MCF 10A (cell line): Measurements from ENCODE around the gene TMEM139. TPM values are rescaled to one million over a fixed set of nuclear protein-coding genes. Genes with fewer than 3 reads are reported as not detected.

ENCODE experiments used
- BruUV-seq: library from RNA; stranded (reverse); fragments of 400-500 nt; replicated peaks from 2 replicates; lab custom pipeline; 2021; lab: Mats Ljungman, UMichigan
- CTCF ChIA-PET: fragments of 300-600 bp; sonication (Branson Sonifier 250); formaldehyde crosslinking; extraction: SDS; loops from one replicate; lab custom pipeline; 2021; ENCODE audit warnings: antibody characterized with exemption, inconsistent platforms; lab: Yijun Ruan, JAX
- POLR2A ChIA-PET: fragments of 300-600, 350-650 bp; sonication (Branson Sonifier 250); formaldehyde crosslinking; extraction: SDS; loops from one replicate; lab custom pipeline; 2020; ENCODE audit warnings: antibody characterized with exemption, inconsistent platforms; lab: Yijun Ruan, JAX
- DNase-seq: peaks from one replicate; pipeline ENCODE4 v3.0.0-alpha.2; 2018; ENCODE audit not compliant: unreplicated experiment
- H3K27ac Mint-ChIP-seq: one replicate; pipeline ENCODE4 v1.8.0; 2022; ENCODE audit warnings: mild to moderate bottlenecking, low read depth, mixed read lengths; ENCODE audit not compliant: unreplicated experiment
- H3K27me3 Mint-ChIP-seq: one replicate; pipeline ENCODE4 v1.8.0; 2022; ENCODE audit warnings: mixed read lengths; ENCODE audit not compliant: insufficient read depth, unreplicated experiment
- H3K36me3 Mint-ChIP-seq: one replicate; pipeline ENCODE4 v1.8.0; 2022; ENCODE audit warnings: mild to moderate bottlenecking, moderate library complexity, mixed read lengths; ENCODE audit not compliant: insufficient read depth, unreplicated experiment
- H3K4me1 Mint-ChIP-seq: one replicate; pipeline ENCODE4 v1.8.0; 2022; ENCODE audit warnings: mixed read lengths; ENCODE audit not compliant: insufficient read depth, unreplicated experiment
- H3K4me3 Mint-ChIP-seq: one replicate; pipeline ENCODE4 v1.8.0; 2022; ENCODE audit warnings: mild to moderate bottlenecking, moderate library complexity, mixed read lengths; ENCODE audit not compliant: unreplicated experiment
- H3K9me3 Mint-ChIP-seq: one replicate; pipeline ENCODE4 v1.8.0; 2022; ENCODE audit warnings: mixed read lengths; ENCODE audit not compliant: unreplicated experiment
- CTCF ChIP-seq: fragments of 200-600 bp; IDR thresholded peaks from one replicate; pipeline ENCODE4 v1.8.0; 2022; ENCODE audit warnings: antibody characterized with exemption, mild to moderate bottlenecking; ENCODE audit not compliant: unreplicated experiment
- intact Hi-C: fragments of 100-400 bp; cut with micrococcal nuclease; formaldehyde crosslinking; loops from 2 replicates; pipeline ENCODE4 v1.14.1; 2022
- total RNA-seq: library from RNA; stranded (reverse); gene quantifications from 2 replicates; pipeline ENCODE4 v1.2.3, GENCODE V29; 2022

TMEM139 gene
- total RNA-seq, 1 experiment from 2014 or later = 9.2 TPM

- H3K27ac Mint-ChIP-seq = peak overlapping the region; percentile 88
- intact Hi-C loops = no loop called here
- ChIA-PET POLR2A (interaction anchor here (0.5 to 2.4 kb wide), 16 partner anchors 9 to 391 kb away, joined by 3 to 18 read pairs (median 4); partner anchors contain the start of genes CASP2, FAM131B, GSTK1 and ZYX), CTCF (interaction anchor here (0.7 to 2.3 kb wide), 11 partner anchors 9 to 91 kb away, joined by 3 to 13 read pairs (median 4); no protein-coding TSS in a partner anchor)
- H3K36me3 Mint-ChIP-seq = no peaks in the 10 kb centered on the region
- BruUV-seq = no TSS peak
- H3K4me3 Mint-ChIP-seq = no peak overlapping the region
- DNase-seq = peak; percentile 92
- no peaks in the 10 kb centered on the region for H3K27me3 Mint-ChIP-seq
- peaks cover 12% of the 10 kb centered on the region for H3K4me1 Mint-ChIP-seq
- TF ChIP-seq CTCF = no peak
- no peaks in the 10 kb centered on the region for H3K9me3 Mint-ChIP-seq
These were observed 46.5 kb downstream of the TMEM139 start for GRCh38 chr7:143331179-143331801.

- H3K27me3 Mint-ChIP-seq = no peaks in the 10 kb centered on the region
- no peak overlapping the region for H3K4me3 Mint-ChIP-seq
- no peak for DNase-seq
- no peak for TF ChIP-seq CTCF
- intact Hi-C loops = no loop called here
- H3K36me3 Mint-ChIP-seq = no peaks in the 10 kb centered on the region
- no peak overlapping the region for H3K27ac Mint-ChIP-seq
- CTCF ChIA-PET = interaction anchor here (0.5 to 3.3 kb wide), 3 partner anchors 45 to 94 kb away, joined by 3 to 14 read pairs (median 5); no protein-coding TSS in a partner anchor
- POLR2A ChIA-PET = interaction anchor here (0.6 to 1.3 kb wide), 4 partner anchors 9 to 166 kb away, joined by 3 to 6 read pairs (median 3); no protein-coding TSS in a partner anchor
- BruUV-seq = no TSS peak
- no peaks in the 10 kb centered on the region for H3K9me3 Mint-ChIP-seq
- H3K4me1 Mint-ChIP-seq = peaks cover 12% of the 10 kb centered on the region
These were observed 49.5 kb downstream of the TMEM139 start for GRCh38 chr7:143334244-143334643.

- no peaks in the 10 kb centered on the region for H3K36me3 Mint-ChIP-seq
- ChIA-PET POLR2A (no interaction called here), CTCF (interaction anchor here (0.5 to 3.3 kb wide), 7 partner anchors 9 to 755 kb away, joined by 3 to 14 read pairs (median 3); no protein-coding TSS in a partner anchor)
- H3K4me3 Mint-ChIP-seq = no peak overlapping the region
- H3K27ac Mint-ChIP-seq = no peak overlapping the region
- intact Hi-C loops = no loop called here
- BruUV-seq = no TSS peak
- no peaks in the 10 kb centered on the region for H3K4me1 Mint-ChIP-seq
- H3K9me3 Mint-ChIP-seq = no peaks in the 10 kb centered on the region
- TF ChIP-seq CTCF = no peak
- H3K27me3 Mint-ChIP-seq = no peaks in the 10 kb centered on the region
- no peak for DNase-seq
These were observed 52.5 kb downstream of the TMEM139 start for GRCh38 chr7:143337216-143337615.

Other genes with a start within 250 kb of the TMEM139 start
- gene OR6V1, start 232.6 kb upstream of the TMEM139 start, total RNA-seq = not detected in 2 replicates
- gene PIP, start 152.9 kb upstream of the TMEM139 start, total RNA-seq = not detected in 2 replicates
- gene TAS2R39, start 101.5 kb upstream of the TMEM139 start, total RNA-seq = not detected in 2 replicates
- gene TAS2R40, start 62.9 kb upstream of the TMEM139 start, total RNA-seq = not detected in 2 replicates
- 69.7 and 79.9 TPM in 2 replicates for gene GSTK1, start 21.5 kb upstream of the TMEM139 start, total RNA-seq
- gene CASP2, start 3.4 kb downstream of the TMEM139 start, total RNA-seq = 15.1 and 17.4 TPM in 2 replicates
- gene CLCN1, start 31.2 kb downstream of the TMEM139 start, total RNA-seq = not detected in 2 replicates
- 0.19 and 0.25 TPM in 2 replicates for gene FAM131B, start 77.8 kb downstream of the TMEM139 start, total RNA-seq
- gene ZYX, start 96.4 kb downstream of the TMEM139 start, total RNA-seq = 168 and 260 TPM in 2 replicates
- 0.89 and 1.2 TPM in 2 replicates for gene EPHA1, start 123.9 kb downstream of the TMEM139 start, total RNA-seq
- gene TAS2R60, start 158.5 kb downstream of the TMEM139 start, total RNA-seq = not detected in 2 replicates
- not detected in 2 replicates for gene TAS2R41, start 192.9 kb downstream of the TMEM139 start, total RNA-seq